C4-2B (cell line): ENCODE measurements around the gene LUC7L3.

Source experiments
- CTCF ChIP-seq: fragments of 450-650 bp; conservative IDR thresholded peaks from 2 replicates; pipeline ENCODE4 v1.5.1; 2017; ENCODE audit warnings: mild to moderate bottlenecking
- ZFX ChIP-seq: fragments of 450-650 bp; IDR thresholded peaks from 2 replicates; pipeline ENCODE4 v1.6.1; 2017

DNA sequence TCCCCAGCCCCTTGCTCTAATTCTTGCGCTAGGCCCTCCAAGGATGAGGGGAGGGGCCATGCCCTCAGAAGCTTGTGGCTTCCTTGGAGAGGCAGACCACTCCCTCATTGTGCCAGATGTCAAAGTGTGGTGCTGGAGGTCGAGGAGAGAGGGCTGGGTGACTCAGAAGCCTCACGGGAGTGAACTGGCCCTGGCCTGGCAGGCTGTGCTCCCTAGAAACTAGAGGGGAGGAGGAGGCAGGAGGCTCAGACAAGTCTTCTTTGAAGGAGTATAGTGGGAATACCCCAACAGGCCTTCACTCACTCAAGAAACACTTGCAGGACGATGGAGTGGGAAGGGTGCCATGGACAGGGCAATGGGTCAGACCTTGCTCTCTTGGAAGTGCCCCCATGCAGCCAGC lies 30.2 kb upstream of the LUC7L3 start:
- TF ChIP-seq CTCF = no peak
- no peak for TF ChIP-seq ZFX
